ENCODE data around the gene SMARCC2. TPM values are rescaled to one million over a fixed set of nuclear protein-coding genes. Genes with fewer than 3 reads are reported as not detected.

SMARCC2 gene
- total RNA-seq, 4 donors from 2014 or later, result 73.6 to 125 (median 118) TPM

GRCh38 chr12:56115329-56115728, 74.0 kb downstream of the SMARCC2 start:
- no peak for TF ChIP-seq CTCF (IDR thresholded peaks at IDR 0.05; ENCODE audit: low read depth)

- no peak for TF ChIP-seq CTCF (IDR thresholded peaks at IDR 0.05; ENCODE audit: low read depth)
Measured at GRCh38 chr12:56114084-56114483, 75.2 kb downstream of the SMARCC2 start.

Other genes with a start within 250 kb of the SMARCC2 start
- gene PMEL, start 223.4 kb downstream of the SMARCC2 start, total RNA-seq, result 1 to 10 TPM in 2 of 4 donors, not detected in 2; 1.1 to 2.0 TPM
- gene CDK2, start 222.7 kb downstream of the SMARCC2 start, total RNA-seq, result 10 to 100 TPM in 1 of 4 donors, 1 to 10 TPM in 3; 7.9 to 14.9 (median 9.0) TPM
- 10 to 100 TPM; 55.4 to 70.9 (median 63.1) TPM for gene RAB5B, start 215.4 kb downstream of the SMARCC2 start, total RNA-seq
- 10 to 100 TPM; 12.9 to 44.5 (median 30.4) TPM for gene SUOX, start 192.2 kb downstream of the SMARCC2 start, total RNA-seq
- gene IKZF4, start 168.4 kb downstream of the SMARCC2 start, total RNA-seq, result 10 to 100 TPM in 2 of 4 donors, 1 to 10 TPM in 2; 2.9 to 16.6 (median 7.8) TPM
- gene RPS26, start 147.6 kb downstream of the SMARCC2 start, total RNA-seq, result 100 to 1,000 TPM; 346 to 891 (median 730) TPM
- gene ERBB3, start 109.3 kb downstream of the SMARCC2 start, total RNA-seq, result 1 to 10 TPM in 1 of 4 donors, under 1 TPM in 3; 0.34 to 2.6 (median 0.66) TPM
- gene PA2G4, start 84.9 kb downstream of the SMARCC2 start, total RNA-seq, result 10 to 100 TPM; 60.9 to 99.1 (median 87.1) TPM
- gene RPL41, start 72.8 kb downstream of the SMARCC2 start, total RNA-seq, result 1,000 to 10,000 TPM; 2,735 to 3,575 (median 3,131) TPM
- gene ZC3H10, start 71.2 kb downstream of the SMARCC2 start, total RNA-seq, result 1 to 10 TPM; 3.2 to 5.1 (median 3.5) TPM
- gene ESYT1, start 61.2 kb downstream of the SMARCC2 start, total RNA-seq, result 100 to 1,000 TPM; 147 to 522 (median 280) TPM
- gene MYL6B, start 36.9 kb downstream of the SMARCC2 start, total RNA-seq, result 10 to 100 TPM; 12.2 to 36.0 (median 24.7) TPM
- 1,000 to 10,000 TPM; 1,882 to 4,580 (median 2,293) TPM for gene MYL6, start 31.1 kb downstream of the SMARCC2 start, total RNA-seq
- 100 to 1,000 TPM in 1 of 4 donors, 10 to 100 TPM in 3; 64.3 to 101 (median 84.9) TPM for gene RNF41, start 32.4 kb upstream of the SMARCC2 start, total RNA-seq
- 10 to 100 TPM; 12.6 to 25.3 (median 19.1) TPM for gene NABP2, start 34.9 kb upstream of the SMARCC2 start, total RNA-seq
- gene SLC39A5, start 40.6 kb upstream of the SMARCC2 start, total RNA-seq, result not detected
- gene ANKRD52, start 68.9 kb upstream of the SMARCC2 start, total RNA-seq, result 10 to 100 TPM; 14.3 to 24.1 (median 19.9) TPM
- gene COQ10A, start 77.5 kb upstream of the SMARCC2 start, total RNA-seq, result 10 to 100 TPM in 3 of 4 donors, 1 to 10 TPM in 1; 9.3 to 18.3 (median 12.4) TPM
- gene CS, start 110.8 kb upstream of the SMARCC2 start, total RNA-seq, result 100 to 1,000 TPM; 107 to 278 (median 141) TPM
- 10 to 100 TPM; 59.7 to 76.7 (median 64.7) TPM for gene CNPY2, start 126.5 kb upstream of the SMARCC2 start, total RNA-seq
- 10 to 100 TPM; 29.9 to 47.3 (median 31.7) TPM for gene PAN2, start 144.5 kb upstream of the SMARCC2 start, total RNA-seq
- gene IL23A, start 149.4 kb upstream of the SMARCC2 start, total RNA-seq, result 1 to 10 TPM in 1 of 4 donors, not detected in 3; 1.0 TPM
- gene STAT2, start 170.6 kb upstream of the SMARCC2 start, total RNA-seq, result 100 to 1,000 TPM in 3 of 4 donors, 10 to 100 TPM in 1; 86.7 to 274 (median 213) TPM
- gene APOF, start 173.4 kb upstream of the SMARCC2 start, total RNA-seq, result not detected